Ascending aorta (tissue), 2 donors: ENCODE results near the gene PIM1. TPM values are rescaled to one million over a fixed set of nuclear protein-coding genes. Genes with fewer than 3 reads are reported as not detected.

Experiments used
- DNase-seq, 2 donors: peaks; one replicate each; pipeline ENCODE4 v3.0.0-alpha.2; 2019; ENCODE audit warnings: low spot score in 2 of 2
- H3K27ac ChIP-seq, 2 donors: fragments of 200-600 bp; sonication (generic); one replicate each; pipeline ENCODE4 v1.5.1; 2016 to 2017; ENCODE audit warnings: mild to moderate bottlenecking in 1 of 2
- H3K27me3 ChIP-seq: fragments of 200-600 bp; sonication (generic); one replicate; pipeline ENCODE4 v1.5.1; 2017
- H3K36me3 ChIP-seq, 2 donors: fragments of 200-600 bp; sonication (generic); one replicate each; pipeline ENCODE4 v1.5.1; 2016
- H3K4me1 ChIP-seq, 2 donors: fragments of 200-600 bp; sonication (generic); one replicate each; pipeline ENCODE4 v1.5.1; 2016 to 2017; ENCODE audit warnings: mild to moderate bottlenecking in 1 of 2
- H3K4me3 ChIP-seq, 2 donors: fragments of 200-600 bp; sonication (generic); one replicate each; pipeline ENCODE4 v1.5.1; 2016 to 2017; ENCODE audit warnings: mild to moderate bottlenecking in 1 of 2
- H3K9me3 ChIP-seq, 2 donors: fragments of 200-600 bp; sonication (generic); one replicate each; pipeline ENCODE4 v1.5.1; 2016
- intact Hi-C: fragments of 100-400 bp; cut with DNase I; formaldehyde crosslinking; loops from one replicate; pipeline ENCODE4 v1.15.1; 2023
- total RNA-seq: library from RNA; depleted of rRNA; stranded (reverse); fragments of >200 nt; gene quantifications from one replicate; pipeline ENCODE4 v1.1.0, GENCODE V29; 2016
- TF ChIP-seq, protein P1 (sequence below), 3 experiments: fragments of 200-600 bp in 2 of 3; fragments of 450-650 bp in 1 of 3; sonication (generic) in 2 of 3; IDR thresholded peaks; one replicate each; pipeline ENCODE4 v1.5.1; 2016 to 2019; ENCODE audit warnings: antibody characterized with exemption in 3 of 3, mild to moderate bottlenecking in 1 of 3, moderate library complexity in 1 of 3

PIM1 gene
- total RNA-seq, 1 donor from 2014 or later, result 17.7 TPM

DNA sequence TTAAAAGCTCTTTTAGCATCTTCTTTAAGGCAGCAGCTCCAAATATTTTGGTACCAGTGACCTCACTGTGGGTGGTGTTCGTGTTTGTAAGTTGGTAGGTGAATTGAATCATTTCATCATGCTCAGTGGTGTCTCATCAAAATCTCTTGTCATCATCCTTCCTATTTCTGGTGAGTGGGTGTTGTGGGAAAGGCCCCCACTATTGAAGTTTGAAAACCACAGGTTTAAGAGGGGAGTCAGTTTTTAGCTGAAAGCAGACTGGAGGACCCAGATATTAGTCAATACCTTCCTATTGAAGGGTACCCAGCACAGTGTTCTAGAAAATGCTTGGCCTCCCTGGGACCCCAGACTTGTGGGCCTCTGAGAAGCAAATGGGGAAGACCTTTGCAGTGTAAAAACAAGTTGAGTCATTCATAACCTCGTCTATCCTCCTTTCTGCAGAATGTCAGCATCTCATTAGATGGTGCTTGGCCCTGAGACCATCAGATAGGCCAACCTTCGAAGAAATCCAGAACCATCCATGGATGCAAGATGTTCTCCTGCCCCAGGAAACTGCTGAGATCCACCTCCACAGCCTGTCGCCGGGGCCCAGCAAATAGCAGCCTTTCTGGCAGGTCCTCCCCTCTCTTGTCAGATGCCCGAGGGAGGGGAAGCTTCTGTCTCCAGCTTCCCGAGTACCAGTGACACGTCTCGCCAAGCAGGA, 3.7 kb downstream of the PIM1 start:
- Histone ChIP-seq H3K4me3 (peak overlapping the region in 1 of 2 donors; percentile 92), H3K36me3 (peaks cover 34 to 37% of the 10 kb centered on the region in 2 donors), H3K4me1 (peaks cover 0 to 16% of the 10 kb centered on the region in 2 donors), H3K27ac (peak overlapping the region in 1 of 2 donors; percentile 11), H3K9me3 (no peaks in the 10 kb centered on the region), H3K27me3 (no peaks in the 10 kb centered on the region)
- intact Hi-C loops, result loop anchor here (1.0 to 2.0 kb wide), 2 partner anchors 37 to 187 kb away; partner anchors contain the start of gene MTCH1
- DNase-seq, result no peak
- TF ChIP-seq, protein P1, sequence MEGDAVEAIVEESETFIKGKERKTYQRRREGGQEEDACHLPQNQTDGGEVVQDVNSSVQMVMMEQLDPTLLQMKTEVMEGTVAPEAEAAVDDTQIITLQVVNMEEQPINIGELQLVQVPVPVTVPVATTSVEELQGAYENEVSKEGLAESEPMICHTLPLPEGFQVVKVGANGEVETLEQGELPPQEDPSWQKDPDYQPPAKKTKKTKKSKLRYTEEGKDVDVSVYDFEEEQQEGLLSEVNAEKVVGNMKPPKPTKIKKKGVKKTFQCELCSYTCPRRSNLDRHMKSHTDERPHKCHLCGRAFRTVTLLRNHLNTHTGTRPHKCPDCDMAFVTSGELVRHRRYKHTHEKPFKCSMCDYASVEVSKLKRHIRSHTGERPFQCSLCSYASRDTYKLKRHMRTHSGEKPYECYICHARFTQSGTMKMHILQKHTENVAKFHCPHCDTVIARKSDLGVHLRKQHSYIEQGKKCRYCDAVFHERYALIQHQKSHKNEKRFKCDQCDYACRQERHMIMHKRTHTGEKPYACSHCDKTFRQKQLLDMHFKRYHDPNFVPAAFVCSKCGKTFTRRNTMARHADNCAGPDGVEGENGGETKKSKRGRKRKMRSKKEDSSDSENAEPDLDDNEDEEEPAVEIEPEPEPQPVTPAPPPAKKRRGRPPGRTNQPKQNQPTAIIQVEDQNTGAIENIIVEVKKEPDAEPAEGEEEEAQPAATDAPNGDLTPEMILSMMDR (IDR thresholded peaks at IDR 0.05), result no peak

DNA sequence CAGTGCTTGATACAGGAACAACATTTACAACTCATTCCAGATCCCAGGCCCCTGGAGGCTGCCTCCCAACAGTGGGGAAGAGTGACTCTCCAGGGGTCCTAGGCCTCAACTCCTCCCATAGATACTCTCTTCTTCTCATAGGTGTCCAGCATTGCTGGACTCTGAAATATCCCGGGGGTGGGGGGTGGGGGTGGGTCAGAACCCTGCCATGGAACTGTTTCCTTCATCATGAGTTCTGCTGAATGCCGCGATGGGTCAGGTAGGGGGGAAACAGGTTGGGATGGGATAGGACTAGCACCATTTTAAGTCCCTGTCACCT, 4.2 kb downstream of the PIM1 start:
- DNase-seq, result no peak
- intact Hi-C loops, result no loop called here
- peak overlapping the region in 1 of 2 donors; percentile 28 for H3K4me3 ChIP-seq
- H3K36me3 ChIP-seq, result peaks cover 34 to 37% of the 10 kb centered on the region in 2 donors
- H3K27ac ChIP-seq, result no peak overlapping the region
- H3K27me3 ChIP-seq, result no peaks in the 10 kb centered on the region
- H3K9me3 ChIP-seq, result no peaks in the 10 kb centered on the region
- TF ChIP-seq, protein P1 (IDR thresholded peaks at IDR 0.05), result no peak
- H3K4me1 ChIP-seq, result peaks cover 0 to 16% of the 10 kb centered on the region in 2 donors

- H3K9me3 ChIP-seq, result no peaks in the 10 kb centered on the region
- H3K4me1 ChIP-seq, result peaks cover 0 to 16% of the 10 kb centered on the region in 2 donors
- H3K27ac ChIP-seq, result no peak overlapping the region
- peak overlapping the region in 1 of 2 donors; percentile 28 for H3K4me3 ChIP-seq
- intact Hi-C loops, result no loop called here
- no peaks in the 10 kb centered on the region for H3K27me3 ChIP-seq
- H3K36me3 ChIP-seq, result peaks cover 34 to 37% of the 10 kb centered on the region in 2 donors
- TF ChIP-seq, protein P1 (IDR thresholded peaks at IDR 0.05), result no peak
- DNase-seq, result no peak
Observed at GRCh38 chr6:37174515-37175331, 4.8 kb downstream of the PIM1 start.

- intact Hi-C loops, result no loop called here
- Histone ChIP-seq H3K9me3 (no peaks in the 10 kb centered on the region), H3K27me3 (no peaks in the 10 kb centered on the region), H3K36me3 (peaks cover 34 to 37% of the 10 kb centered on the region in 2 donors), H3K27ac (no peak overlapping the region), H3K4me1 (peaks cover 0 to 16% of the 10 kb centered on the region in 2 donors), H3K4me3 (no peak overlapping the region)
- TF ChIP-seq, protein P1 (IDR thresholded peaks at IDR 0.05), result no peak
- DNase-seq, result no peak
Observed at GRCh38 chr6:37175332-37176267, 5.6 kb downstream of the PIM1 start.
